ENCODE results near the gene EHMT1.
A peak's percentile ranks its signal among the peaks of the same experiment; 100 is the strongest.

The EHMT1 gene

DNA sequence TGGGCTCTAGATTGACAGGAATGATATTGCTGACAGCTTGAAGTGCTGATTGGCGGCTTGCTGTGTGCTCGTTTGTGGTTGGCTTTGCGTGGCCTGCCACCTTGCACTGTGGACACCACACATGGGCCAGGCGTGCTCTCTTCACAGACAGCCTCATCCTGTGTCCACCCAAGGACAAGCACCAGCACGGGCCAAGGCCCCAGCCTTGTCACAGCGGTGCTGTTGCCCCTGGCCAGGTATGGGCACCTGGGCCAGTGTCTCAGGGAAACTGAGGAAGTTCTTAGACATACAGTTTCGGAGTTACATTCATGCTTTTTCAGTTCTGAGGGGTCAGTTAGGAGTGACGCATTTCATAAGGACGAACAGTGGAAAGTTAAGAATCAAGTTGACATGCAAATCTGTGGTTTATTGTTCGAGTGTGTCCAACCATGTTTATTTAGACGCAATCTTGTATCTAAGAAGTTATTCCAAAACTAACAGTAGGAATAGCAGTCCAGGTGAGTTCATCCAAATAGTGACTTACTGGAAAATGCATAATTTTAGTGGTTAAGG, 125.9 kb downstream of the EHMT1 start:
- DNase-seq (ENCODE audit: low read depth, low spot score), result no peak
- H3K4me3 ChIP-seq (ENCODE audit: low read length), result no peak overlapping the region

DNA sequence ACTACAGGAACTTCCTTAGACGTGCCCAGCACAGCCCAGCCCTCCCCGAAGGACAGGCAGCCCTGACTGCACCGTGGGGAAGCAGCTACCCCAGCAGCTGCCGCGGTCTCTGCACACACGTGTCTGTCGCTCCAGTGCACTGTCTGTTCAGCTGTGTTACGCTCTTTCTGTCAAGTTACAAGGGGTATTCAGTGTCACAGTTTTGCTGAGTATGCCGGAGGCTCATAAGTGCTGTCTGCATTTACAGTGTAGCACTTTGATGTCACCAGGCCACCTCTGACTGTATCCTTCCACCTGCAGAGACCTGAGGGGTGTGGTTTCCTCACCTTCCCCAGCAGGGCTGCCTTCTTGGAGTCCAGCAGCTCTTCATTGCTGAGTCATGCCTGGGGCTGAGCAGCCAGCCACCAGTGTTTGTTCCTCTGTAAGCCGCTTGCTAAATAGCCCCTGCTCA, 126.8 kb downstream of the EHMT1 start:
- no peak for DNase-seq (ENCODE audit: low read depth, low spot score)
- no peak overlapping the region for H3K4me3 ChIP-seq (ENCODE audit: low read length)

DNA sequence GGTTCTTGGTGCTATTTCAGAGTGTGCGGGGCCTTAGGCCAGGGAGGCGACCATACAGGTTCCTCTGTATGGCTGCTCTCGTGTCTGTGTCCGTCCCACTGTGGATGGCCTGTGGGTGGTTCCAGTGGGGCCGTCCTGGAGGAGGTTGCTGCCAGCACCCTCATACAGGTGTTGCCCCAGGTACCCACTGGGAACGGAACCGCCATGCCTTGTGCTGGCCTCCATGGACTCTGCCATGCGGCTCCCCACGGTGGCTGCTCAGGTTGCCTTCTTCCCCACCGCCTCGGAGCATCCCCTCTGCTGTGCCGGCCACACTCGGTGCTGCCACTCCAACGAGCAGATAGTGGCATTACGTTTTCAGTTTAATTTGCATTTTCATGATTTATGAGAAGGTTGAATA, 129.5 kb downstream of the EHMT1 start:
- no peak overlapping the region for H3K4me3 ChIP-seq (ENCODE audit: low read length)
- no peak for DNase-seq (ENCODE audit: low read depth, low spot score)

DNA sequence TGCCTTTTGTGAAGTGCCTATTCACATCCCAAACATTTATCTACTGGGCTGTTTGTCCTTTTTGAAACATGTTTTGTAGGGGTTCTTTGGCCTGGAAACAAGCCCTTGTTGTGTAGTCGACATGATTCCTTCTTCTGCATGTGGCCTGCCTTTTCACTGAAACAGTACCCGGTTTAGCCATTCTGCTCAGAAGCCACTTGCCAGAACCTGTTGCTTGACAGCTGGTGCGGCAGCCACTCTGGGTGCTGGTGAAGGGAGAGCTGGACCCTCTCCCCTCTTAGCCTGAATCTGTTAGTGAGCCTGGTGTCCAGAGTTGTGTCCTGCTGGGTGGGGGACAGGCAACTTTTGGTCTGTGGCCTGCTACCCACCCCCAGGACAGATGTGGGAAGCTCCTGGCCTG, 129.9 kb downstream of the EHMT1 start:
- H3K4me3 ChIP-seq (ENCODE audit: low read length), result no peak overlapping the region
- DNase-seq (ENCODE audit: low read depth, low spot score), result no peak

DNA sequence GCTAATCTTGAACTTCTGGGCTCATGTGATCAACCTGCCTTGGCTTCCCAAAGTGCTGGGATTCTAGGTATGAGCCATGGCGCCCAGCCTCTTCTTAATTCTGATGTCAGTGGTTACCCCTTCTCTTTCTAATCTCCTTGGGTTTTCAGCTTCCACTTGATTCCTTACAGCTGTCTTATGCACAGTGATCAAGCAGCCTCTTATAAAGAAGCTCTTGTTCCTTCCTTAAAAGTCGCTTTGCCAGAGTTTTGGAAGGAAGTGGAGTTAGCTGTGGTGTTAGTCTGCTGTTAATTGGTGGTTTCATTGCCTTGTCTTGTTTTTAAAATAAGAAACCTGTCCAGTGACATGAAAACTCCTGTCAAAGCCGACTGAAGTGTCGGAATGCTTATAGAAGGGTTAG, 130.7 kb downstream of the EHMT1 start:
- no peak overlapping the region for H3K4me3 ChIP-seq (ENCODE audit: low read length)
- DNase-seq (ENCODE audit: low read depth, low spot score), result no peak

DNA sequence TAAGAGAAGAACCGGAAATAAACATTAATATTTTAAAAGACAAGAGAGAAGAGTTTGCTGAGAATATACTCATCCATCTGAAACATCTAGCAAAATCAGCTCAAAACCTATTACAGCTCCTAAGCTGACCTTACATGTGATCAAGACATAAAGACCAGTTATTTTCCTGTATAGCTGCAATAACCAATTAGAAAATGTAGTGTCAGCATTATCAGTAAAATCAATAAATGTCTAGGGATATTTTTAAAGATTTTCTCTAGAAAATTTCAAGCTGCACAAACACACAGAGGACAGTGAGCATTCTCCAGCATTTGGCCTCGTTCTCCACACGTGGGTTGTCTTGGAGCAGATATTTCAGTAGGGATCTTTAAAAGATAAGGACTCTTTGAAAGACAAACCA, 131.2 kb downstream of the EHMT1 start:
- H3K4me3 ChIP-seq (ENCODE audit: low read length), result no peak overlapping the region
- DNase-seq (ENCODE audit: low read depth, low spot score), result no peak

DNA sequence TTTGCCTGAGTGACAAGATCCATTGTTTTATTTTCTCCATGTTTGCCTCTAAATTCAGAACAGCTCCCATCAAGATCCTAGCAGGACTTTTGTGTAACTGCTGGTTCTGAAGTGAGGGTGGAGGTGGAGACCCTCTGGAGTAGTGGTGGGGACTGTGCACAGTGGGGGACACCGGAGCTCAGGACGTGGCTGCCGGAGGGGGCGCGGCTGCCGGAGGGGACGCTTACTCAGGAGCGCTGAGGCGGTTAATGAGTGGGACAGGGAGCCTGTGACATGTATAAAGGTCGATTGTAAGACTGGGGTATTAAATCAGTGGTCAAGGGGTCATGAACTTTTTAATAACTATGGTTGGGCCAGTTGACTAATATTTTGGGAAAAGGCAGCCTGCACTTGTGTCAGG, 131.8 kb downstream of the EHMT1 start:
- DNase-seq (ENCODE audit: low read depth, low spot score), result no peak
- no peak overlapping the region for H3K4me3 ChIP-seq (ENCODE audit: low read length)

DNA sequence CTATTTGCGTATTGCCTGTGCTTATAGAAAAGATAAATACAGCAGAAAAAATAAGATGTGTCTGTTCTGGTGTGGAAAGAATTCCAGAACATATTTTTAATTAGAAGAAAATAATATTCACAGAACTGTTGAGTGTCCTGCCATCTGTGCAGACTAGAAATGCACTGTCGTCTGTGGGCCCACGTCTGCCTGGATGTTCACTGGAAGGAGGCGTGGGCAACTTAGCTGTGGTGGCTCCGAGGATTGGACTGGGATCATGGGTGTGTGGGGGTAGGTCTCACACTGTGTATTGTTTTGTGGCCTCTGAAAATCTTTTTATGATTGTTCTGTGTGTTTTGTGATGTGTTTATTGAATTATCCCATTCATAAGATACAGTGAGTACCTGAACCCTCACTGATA, 132.8 kb downstream of the EHMT1 start:
- DNase-seq (ENCODE audit: low read depth, low spot score), result no peak

DNA sequence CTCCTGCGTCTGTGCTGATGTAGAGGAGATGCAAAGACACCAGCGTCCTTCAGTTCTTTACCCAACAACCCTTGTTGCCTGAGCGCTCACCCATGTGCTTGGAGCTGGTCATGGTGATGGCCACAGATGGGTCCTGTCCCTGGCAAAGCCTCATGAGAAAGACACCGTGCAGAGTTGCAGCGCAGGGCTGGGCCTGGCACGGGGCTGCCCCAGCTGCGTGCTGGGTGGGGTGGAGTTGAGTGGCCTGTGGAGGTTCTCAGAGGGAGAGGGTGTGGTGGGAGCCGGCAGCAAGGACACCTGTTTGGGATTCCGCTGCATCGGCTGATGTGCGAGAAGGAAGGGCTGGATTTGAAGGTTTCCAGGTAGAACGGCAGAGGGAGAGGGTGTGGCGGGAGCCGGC, 133.6 kb downstream of the EHMT1 start:
- no peak overlapping the region for H3K4me3 ChIP-seq (ENCODE audit: low read length)
- DNase-seq (ENCODE audit: low read depth, low spot score), result no peak

More for the DNA sequence above, 132.8 kb downstream of the EHMT1 start:
- H3K4me3 ChIP-seq (ENCODE audit: low read length), result no peak overlapping the region

DNA sequence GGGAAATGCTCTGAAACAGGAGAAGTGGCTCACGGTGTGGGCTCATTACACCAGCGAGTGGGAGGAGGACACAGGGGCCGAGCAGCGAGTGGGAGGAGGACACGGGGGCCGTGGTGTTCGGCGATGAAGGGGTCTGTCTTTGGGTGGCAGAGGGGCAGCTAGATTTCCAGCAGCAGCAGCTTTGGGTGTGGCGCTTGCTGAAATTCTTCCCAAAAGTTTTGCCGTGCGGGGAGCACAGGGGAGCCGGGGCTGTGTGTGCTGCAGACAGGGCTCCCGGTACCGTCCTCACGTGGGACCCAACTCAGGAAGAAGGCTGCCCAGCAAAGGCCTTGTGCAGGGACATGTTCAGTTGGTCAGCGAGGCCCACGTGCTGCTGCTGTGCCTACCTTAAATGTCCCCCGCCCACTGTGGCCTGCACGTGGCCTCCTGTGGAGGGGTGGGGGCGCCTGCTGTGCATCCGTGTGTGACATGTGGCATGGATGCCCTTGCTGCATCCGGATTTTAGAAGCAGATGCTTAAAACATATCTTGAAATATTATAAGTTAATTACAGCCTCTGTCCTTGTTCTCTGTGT, 134.5 kb downstream of the EHMT1 start:
- no peak overlapping the region for H3K4me3 ChIP-seq (ENCODE audit: low read length)
- DNase-seq (ENCODE audit: low read depth, low spot score), result no peak

DNA sequence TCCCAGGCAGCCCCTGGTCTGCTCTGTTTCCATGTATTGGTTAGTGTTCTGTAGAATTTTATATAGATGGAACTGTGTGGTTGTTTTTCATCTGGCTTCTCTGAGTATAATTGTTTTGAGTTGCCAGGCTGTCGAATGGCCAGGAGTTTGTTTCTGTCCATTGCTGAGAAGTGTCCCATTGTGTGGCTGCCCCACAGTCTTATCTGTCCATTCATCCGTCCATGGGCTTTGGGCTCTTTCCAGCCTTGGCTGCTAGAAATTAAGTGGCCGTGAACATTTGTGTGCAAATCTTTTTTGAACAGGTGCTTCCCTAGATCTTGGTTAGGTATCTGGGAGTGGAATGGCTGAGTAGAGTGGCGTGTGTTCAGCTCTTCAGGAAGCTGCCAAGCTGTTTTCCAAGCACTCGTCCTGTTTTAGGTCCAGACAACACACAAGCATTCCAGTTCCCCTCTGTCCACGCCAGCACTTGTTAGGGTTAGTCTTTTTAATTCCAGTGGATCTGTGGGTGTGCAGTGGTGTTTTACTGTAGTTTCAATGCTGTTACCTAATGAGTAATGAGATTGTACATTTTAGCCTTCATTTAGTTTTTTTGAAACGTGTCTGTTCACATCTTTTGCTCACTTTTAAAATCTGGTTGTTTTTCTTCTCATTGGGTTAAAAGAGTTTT, 136.6 kb downstream of the EHMT1 start:
- no peak for DNase-seq (ENCODE audit: low read depth, low spot score)
- no peak overlapping the region for H3K4me3 ChIP-seq (ENCODE audit: low read length)

DNA sequence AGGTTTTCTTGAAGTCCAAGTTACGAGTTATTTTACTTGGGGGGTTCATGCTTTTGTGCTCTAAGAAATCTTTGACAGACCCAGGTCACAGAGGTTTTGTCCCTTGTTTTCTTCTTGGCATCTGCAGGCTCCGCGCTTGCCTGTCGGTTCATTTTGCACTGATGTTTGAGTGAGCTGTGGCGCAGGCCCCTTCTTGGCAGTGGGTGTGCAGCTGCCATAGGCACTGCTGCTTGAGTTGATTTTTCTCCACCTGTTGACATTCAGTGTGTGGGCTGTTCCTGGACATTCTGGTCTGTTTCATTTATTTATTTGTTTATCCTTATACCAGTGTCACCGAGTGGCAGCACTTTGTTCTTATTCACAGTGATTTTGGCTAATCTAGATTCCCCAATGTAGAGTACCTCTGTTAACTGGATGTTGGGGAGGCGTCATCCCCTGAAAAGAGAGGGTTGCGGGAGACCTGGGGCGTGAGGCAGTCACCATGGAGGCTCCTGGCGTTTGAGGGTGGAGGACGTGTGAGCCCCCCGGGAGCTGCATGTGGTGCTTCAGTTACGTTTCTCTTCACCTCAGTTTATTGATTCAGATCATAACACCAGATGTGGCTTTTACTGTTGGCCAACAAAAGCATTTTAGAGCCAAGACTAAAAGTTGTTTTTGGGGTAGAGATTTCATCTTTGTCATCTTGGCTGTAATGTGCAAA, 137.4 kb downstream of the EHMT1 start:
- DNase-seq (ENCODE audit: low read depth, low spot score), result peak; percentile 24
- H3K4me3 ChIP-seq (ENCODE audit: low read length), result no peak overlapping the region

DNA sequence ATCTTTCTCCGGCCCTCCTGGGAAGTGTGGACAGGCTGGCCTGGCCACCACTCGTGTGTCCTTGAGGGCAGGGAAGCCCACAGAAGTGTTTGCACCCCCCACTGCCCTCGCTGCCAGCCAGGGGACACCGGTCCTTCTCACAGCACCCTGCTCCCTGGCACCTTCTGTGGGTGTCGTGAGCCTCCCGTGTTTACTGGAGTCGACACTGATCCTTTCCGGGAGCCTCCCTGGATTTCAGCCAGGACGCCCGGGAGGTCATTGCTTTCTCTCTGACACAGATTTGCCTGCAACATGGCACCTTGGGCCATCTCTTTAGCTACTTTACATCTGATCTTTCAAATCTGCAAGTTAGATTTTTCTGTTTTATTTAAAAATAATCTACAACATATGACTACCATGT, 138.3 kb downstream of the EHMT1 start:
- no peak overlapping the region for H3K4me3 ChIP-seq (ENCODE audit: low read length)
- no peak for DNase-seq (ENCODE audit: low read depth, low spot score)

DNA sequence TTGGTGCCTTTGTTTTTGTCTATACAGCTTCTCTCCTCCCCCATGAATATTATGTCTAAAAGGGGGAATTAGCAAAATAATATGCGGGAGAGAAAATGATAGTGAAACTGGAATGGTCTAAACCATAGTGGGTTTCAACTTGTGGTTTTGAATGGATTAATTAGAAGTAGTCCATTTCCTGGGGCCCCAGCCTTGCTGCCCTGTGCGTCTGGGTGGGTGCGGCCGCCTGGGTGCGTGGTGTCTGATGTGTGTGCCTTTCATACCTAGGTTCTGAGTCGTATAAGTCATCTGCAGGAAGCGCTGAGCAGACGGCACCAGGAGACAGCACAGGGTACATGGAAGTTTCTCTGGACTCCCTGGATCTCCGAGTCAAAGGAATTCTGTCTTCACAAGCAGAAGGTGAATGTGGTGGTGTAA, 138.8 kb downstream of the EHMT1 start:
- no peak overlapping the region for H3K4me3 ChIP-seq (ENCODE audit: low read length)
- DNase-seq (ENCODE audit: low read depth, low spot score), result no peak

DNA sequence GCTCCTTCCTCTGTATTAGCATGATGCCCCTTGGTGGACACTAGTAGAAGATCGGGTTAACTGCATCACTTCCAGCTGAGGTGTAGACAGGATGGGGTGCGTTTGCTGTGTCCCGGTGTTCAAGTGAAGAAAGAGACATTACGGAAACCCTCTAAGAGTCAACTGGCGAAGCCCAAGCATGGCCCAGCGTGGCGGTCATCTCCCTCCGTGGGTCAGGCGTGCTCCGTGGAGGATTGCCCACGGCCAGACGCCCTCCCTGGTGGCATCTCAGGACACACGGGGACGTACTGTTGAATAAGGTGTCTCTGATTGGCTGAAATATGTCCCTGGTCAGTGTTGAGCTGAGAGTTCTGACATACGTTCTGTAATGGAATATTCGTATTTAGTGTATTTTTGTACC, 139.3 kb downstream of the EHMT1 start:
- no peak for DNase-seq (ENCODE audit: low read depth, low spot score)
- no peak overlapping the region for H3K4me3 ChIP-seq (ENCODE audit: low read length)

DNA sequence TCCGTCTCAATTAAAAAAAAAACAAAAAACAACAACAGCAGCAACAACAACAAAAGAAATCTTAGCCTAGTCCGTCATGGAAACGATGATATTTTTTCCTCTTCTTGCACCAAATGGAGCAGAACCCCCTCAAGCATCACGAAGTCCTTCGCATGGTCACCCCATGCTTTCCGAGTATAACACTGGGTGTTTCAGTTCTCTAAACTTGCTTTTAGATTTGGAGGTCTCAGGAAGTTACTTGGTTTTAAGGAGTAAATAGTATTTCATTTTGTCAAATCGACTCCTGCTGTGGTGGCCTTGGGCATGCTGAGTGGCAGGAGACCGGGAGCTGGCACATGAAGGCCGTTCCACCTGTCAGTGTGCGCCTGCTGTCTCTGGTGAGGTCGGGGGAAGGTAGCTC, 140.3 kb downstream of the EHMT1 start:
- no peak overlapping the region for H3K4me3 ChIP-seq (ENCODE audit: low read length)
- no peak for DNase-seq (ENCODE audit: low read depth, low spot score)

DNA sequence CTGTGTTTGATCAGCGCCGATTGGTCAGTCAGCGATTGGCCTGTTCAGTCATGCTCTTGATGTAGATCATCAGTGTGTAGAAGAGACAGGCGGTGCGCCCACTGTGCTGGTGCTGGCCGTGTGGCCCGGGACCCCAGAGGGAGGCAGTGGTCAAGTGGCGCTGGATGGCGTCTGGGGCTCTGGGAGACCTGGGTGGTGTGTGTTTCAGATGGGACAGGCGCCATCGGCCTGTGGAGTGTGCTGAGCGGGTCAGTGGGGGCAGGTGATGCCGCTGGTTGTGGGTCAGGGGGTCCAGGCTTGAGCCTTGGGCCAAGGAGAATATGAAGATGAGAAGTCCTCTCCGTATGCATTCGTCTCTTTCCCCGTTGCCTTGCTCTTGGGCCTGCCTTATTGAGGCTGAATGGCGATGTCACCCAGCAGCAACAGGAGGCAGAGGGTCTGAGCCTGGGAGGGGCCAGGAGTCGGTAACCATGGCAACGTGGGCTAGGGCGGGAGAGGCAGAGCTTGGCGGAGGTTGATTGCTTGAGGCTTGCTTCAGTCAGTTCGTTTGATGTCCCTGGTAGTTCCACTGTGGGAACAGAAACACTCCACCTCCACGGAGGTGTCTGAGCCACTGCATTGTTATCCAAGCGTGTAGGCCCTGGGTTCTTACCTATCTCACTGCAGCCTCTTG, 141.0 kb downstream of the EHMT1 start:
- peak; percentile 35 for DNase-seq (ENCODE audit: low read depth, low spot score)
- no peak overlapping the region for H3K4me3 ChIP-seq (ENCODE audit: low read length)

DNA sequence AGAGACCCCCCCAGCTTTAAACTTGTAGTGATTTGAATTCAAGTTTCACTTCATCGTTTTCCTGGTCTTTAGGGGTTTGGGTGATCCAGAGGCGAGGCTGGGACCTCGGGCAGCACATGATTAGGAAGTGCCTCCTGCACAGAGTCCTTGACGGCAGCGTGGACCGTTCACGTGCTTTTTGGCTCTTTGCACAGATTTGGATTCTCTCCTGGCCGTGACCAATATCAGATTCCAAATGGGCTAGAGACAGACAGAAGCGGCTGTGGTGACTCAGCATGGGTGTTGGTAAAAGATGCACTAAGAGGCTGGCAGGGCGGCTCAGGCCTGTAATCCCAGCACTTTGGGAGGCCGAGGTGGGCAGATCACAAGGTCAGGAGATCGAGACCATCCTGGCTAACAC, 141.6 kb downstream of the EHMT1 start:
- DNase-seq (ENCODE audit: low read depth, low spot score), result no peak
- no peak overlapping the region for H3K4me3 ChIP-seq (ENCODE audit: low read length)

DNA sequence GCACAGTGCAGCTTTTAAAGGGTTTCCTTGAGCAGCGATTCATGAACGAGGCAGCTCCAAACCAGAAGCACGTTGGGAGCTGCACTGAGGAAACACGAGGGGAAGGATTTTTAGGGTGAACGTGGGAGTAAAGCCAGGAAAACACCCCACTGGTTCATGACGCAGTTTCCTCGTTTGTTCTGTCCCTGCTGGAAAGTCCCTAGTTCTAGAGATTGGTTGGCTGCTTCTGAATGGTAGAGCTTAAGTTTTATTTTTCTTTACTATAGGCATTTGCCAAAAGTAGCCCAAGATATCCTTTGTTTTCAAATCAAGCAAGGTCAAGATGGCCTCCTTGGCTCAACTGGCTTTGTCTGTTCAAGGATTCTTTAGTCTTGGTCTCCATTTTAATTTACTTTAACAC, 142.2 kb downstream of the EHMT1 start:
- DNase-seq (ENCODE audit: low read depth, low spot score), result no peak
- H3K4me3 ChIP-seq (ENCODE audit: low read length), result no peak overlapping the region

DNA sequence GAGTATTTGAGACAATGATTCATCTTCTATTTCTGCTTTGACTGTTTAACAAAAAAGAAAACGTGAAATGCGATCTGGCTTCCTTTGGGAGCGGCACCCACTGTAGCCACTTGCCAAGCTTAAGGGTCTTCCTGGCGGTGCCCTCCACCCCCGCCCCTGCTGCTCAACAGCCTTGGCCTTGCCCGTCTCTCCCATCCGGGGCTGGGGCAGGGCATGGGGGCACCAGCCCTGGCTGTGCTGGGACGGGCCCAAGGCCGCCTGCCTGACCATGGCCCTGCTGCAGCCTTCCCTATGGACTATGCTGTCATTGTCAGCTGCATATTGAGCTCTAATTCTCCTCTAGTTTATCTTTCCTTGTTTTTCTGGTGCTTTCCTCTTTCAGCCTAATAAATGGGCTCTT, 143.0 kb downstream of the EHMT1 start:
- no peak for DNase-seq (ENCODE audit: low read depth, low spot score)
- no peak overlapping the region for H3K4me3 ChIP-seq (ENCODE audit: low read length)

Data from Jurkat, Clone E6-1 (cell line).